GM18951 (cell line): Measurements from ENCODE around the gene PARD3B.

ENCODE experiments used
- POLR2A ChIP-seq: IDR thresholded peaks from 4 replicates; pipeline ENCODE4 v1.6.1; 2011; ENCODE audit warnings: mild to moderate bottlenecking; ENCODE audit not compliant: insufficient read length, insufficient read depth; ENCODE audit errors: extremely low read depth
- in situ Hi-C: fragments of 300-500 bp; cut with MboI; formaldehyde crosslinking; loops from one replicate; pipeline ENCODE4 v1.12.0; 2022; ENCODE audit warnings: low sequenced_read_pairs, mixed read lengths, inconsistent platforms; ENCODE audit not compliant: unreplicated experiment

Gene PARD3B

DNA sequence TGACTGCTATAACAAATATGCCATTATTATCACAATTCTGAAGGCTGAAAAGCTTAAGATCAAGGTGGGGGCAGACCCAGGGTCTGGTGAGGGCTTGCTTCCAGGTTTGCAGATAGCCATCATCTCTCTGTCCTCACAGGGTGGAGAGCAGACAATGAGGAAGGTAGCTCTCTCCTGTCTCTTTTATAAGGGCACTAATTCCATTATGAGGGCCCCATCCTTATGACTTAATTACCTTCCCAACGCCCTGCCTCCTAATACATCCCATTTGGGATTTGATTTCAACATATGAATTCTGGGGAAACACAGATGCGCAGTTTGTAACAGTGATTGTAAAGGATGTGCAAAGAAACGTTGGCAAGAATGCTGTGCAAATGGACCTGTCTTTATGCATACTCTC is 44.8 kb downstream of the PARD3B start:
- TF ChIP-seq POLR2A, result no peak
- in situ Hi-C loops, result no loop called here

DNA sequence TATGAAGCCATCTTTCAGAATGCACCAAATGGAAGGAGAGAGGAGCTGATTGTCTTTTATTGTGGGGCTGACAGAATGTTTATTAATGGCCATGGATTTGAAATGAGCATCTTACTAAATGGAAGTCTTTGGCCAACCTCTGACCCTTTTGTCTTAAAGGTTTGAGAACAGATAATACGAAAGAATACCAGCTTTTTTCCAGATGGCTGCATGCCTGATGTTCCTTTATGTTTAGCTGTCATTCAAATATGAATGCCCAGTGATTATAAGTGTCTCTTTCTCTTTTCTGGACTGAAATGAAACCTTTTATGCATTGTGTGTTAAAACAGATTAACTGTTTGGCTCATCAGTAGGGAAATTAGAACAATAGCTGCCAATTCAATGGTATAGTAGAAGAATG is 46.0 kb downstream of the PARD3B start:
- no peak for TF ChIP-seq POLR2A
- in situ Hi-C loops, result no loop called here

DNA sequence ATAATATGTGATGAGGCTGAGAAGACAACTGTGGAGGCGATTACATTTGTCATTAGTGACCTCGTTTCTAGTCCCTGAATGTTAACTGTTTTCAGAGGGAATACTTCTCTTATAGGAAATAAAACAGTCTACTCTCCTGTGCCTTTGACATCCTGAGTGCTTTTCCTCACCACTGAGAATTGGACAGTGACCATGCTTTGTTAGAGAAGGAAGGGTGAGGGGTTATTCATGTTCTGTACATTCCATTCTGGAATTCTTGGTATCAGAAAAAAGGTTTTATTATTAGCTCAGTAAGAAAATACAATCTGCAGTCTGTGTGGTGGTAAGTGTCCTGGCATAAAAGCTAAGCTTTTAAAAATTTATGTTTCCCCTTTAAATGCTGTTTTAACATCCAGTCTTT is 58.8 kb downstream of the PARD3B start:
- in situ Hi-C loops, result no loop called here
- TF ChIP-seq POLR2A, result no peak

DNA sequence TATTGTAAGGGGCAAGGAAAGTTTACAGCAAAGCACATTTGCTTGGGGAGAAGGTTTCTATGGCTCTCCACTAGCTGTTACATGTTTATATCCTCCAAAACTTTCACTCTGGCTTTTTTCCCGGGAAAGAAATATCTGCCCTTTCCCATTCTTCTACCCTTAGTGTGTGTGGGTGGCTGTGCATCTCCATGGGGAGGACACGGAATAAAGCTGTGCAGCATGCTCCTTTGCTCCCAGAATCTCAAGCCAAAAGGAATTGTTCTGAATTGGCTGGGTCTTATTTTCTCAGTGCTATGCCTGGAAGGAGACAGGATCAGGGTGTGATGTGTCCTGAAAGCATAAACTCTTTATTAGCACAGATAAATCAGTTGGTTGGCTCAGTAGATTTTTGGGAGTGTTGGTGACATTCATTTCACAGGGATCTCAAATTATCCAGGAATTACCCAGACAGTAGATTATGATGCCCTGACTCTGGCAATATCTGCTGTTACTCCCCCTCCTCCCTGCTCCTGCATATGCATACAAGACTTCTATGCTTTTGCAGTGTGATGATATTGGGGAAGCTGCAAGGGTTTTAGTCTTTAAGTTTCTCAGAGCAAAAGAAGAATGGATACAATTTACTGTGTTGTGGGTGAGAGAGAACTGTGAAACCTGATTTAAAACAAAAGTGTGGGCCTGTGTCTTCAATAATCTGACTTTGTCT is 63.1 kb downstream of the PARD3B start:
- in situ Hi-C loops, result no loop called here
- no peak for TF ChIP-seq POLR2A

DNA sequence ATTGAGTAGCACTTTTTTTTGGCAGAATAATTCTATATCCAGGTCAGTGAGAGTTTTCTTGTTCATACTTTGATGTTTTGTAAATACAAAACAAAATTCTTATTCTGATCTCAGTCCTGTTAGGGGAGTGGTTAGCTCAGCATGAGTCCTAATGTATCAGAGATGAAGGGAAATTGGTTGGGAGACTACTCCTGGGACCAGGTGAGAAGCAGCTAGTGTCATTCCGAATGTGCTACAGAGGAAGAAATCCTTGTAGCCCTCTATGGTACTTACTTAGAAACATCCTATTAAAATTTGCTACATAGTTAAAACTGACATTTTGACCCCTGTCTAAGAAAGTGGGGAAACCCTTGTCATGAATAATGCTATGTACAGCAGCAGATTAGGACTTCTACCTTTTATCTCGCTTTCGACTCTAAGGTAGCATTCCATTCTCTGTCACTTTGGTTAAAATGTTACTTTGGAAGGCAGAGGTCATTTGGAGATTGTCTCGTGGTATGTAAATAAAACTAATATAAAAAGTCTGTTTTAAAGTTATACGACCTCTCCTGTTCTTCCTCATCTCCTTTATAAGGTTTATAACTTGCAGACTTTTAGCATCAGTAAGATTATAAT is 65.8 kb downstream of the PARD3B start:
- in situ Hi-C loops, result no loop called here
- TF ChIP-seq POLR2A, result no peak

DNA sequence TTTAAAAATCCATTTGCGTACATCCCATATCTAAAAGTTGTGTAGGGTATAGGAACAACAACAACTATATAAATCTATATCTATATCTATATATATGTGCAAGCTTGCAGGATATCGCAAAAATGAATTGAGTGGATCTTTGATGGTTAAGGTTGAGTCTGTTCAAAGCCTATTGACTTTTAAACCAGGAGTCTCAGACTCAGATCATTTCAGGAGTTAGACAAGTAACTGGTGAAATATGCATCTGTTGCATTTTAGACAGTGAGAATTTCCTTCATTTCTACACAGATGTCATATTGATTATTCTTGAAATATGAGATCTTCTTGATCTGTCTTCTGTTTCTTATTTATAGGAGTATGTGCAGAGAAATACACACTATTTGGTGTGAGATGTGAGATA is 66.5 kb downstream of the PARD3B start:
- in situ Hi-C loops, result no loop called here

DNA sequence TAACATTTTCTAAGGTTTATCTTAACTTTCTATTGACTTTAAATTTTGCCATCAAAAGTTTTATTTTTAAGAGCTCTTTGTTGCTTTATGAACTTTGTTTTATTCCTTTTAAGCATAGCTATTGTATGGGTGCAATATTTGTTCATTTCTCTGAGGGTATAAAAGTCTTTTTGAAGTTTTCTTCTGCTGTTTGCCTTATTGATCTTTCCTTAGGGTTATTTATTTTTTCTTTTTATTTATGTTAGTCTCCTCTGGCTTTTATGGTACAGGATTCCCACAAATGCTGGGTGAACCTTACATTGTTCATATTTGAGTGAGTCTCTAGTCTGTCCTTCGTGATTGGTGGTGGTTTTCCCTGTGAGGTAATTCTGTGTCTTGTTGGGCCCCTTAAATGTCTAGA is 68.4 kb downstream of the PARD3B start:
- no peak for TF ChIP-seq POLR2A
- in situ Hi-C loops, result no loop called here

More for the DNA sequence above, 66.5 kb downstream of the PARD3B start:
- TF ChIP-seq POLR2A, result no peak

DNA sequence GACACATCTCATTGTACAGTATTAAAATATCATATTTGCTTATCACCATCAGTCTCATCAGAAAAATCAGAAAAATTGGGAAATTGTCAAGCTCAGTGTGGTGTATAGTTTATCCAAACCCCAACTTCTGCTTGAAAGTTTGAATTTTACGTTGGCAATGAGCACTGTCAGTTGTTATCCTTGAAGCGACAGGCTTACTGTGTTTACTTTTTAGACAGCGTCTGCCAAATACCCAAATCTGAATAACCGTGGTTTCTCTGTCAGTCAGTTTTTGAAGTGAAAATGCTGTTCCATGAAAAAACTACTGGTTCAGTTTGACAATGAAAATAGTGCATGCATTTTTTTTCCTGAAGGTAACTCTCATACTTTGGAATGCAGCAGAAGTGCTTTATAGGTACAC is 70.2 kb downstream of the PARD3B start:
- in situ Hi-C loops, result no loop called here

DNA sequence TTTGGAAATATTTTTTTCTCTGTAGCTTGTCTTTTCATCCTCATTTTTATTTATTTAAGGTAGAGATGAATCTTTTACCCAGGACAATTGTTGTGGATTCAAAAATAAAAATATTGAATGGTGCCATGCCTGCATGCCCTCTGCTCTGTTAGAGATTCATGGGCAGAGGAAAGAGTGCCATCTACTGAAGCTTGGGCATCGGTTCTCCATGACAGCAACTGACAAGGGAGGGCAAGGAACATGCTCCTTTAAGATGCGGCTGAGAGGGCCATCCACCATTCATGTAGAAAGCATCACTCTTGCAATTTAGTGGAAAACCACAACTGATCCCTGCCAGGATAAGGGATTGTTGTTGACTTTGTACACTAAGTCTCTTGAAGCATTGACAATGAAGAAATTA is 79.9 kb downstream of the PARD3B start:
- no peak for TF ChIP-seq POLR2A
- in situ Hi-C loops, result no loop called here

More for the DNA sequence above, 70.2 kb downstream of the PARD3B start:
- TF ChIP-seq POLR2A, result no peak

DNA sequence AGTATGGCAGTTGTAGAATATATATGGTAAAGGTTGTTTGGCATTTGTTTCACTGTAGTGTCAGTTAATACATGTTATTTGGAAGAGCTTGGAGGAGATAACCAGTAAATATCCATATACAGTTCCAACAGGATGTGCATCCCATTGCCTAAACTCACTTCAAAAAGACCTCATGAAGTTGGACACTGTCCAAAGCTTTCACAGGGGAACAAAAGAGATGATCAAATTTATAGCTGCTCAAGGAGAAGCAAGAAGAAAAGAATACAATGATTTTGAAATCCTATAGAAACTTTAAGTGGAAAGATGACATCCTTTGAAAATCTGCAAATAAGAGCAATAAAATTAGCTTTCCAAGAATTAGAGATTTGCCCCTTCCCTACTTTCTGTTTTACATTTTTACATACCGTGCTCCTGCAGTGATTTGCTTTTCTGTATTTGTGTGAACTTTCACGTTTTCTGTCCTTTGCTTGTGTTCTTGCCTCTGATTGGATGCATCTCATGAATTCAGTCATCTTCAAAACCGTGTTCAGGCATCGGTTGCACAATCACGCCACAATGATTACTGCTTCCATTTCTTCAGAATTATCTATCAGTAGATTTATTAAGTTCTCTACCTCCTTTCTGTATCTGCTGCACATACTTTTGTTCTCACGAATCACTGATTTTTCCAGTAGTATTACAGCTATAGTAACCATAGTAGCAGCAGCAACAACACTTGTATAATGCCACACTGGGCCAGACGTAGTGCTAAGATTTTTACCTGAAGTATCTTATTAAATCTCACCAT is 83.8 kb downstream of the PARD3B start:
- in situ Hi-C loops, result no loop called here
- no peak for TF ChIP-seq POLR2A

DNA sequence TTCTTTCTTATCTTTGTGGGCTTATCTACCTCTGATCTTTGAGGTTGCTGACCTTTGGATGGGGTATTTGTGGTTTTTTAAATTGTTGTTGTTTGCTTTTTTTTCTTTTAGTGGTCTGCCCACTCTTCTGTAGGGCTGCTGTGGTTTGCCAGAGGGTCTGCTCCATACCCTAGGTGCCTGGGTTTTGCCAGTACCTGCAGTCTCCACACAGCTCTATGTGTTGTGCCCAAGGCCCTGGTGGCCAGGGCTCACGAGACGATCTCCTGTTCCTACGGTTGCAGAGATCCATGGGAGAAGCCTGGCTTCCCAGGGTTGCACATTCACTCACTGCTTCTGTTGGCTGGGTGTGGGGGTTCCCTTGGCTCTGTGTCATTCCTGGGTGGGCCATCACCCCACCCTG is 87.1 kb downstream of the PARD3B start:
- no peak for TF ChIP-seq POLR2A
- in situ Hi-C loops, result no loop called here

DNA sequence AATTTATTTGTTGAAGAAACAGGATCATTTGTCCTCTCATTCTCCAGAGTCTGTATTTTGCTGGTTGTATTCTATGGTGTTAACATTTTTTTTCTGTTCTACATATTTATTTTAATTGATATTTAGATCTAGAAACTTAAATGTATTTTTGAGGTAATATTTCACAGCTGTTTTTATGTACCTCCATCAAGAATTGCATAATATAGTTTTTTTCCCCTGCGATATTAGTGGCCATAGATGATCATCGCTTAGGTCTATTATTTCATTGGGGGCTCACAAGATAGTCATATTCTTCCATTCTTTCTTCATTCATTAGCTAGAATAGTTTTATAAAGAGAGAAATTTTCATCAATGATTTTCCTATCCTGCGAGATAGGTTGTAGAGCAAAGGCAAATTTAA is 89.3 kb downstream of the PARD3B start:
- in situ Hi-C loops, result no loop called here
- TF ChIP-seq POLR2A, result no peak

DNA sequence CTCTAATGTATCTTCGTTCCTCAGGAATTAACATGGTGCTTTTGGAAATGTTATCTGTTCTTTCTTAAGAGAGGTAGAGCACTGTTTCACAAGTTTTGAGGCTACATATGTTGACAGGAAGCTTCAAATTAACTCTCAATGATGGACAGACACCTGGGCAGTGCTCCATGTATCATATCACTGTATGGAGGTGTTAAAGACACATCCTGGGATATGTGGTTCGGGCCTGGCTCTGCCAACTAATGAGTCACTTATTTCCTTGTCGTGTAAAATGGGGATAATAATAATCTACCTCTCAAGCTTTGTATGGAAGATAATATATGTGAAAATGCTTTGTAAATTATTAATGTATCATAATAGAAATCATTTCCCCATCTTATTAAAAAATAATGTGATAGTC is 90.2 kb downstream of the PARD3B start:
- in situ Hi-C loops, result no loop called here
- TF ChIP-seq POLR2A, result no peak
